ENCODE measurements around the gene POU2AF3.

DNA sequence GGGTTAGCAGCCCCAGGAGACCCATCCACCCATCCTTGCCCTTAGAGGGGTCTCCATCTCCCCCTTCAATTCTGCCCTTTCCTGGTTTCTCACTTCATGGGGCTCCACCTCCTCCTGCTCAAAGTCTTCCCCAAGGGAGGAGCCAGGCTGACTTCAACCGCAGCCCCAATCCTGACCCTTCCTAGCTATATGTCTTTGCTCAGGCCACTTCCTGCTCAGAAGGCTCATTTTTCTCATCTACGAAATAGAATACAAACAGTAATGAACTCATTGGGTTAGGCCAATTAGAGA lies 56.2 kb downstream of the POU2AF3 start:
- TF ChIP-seq, protein P1, sequence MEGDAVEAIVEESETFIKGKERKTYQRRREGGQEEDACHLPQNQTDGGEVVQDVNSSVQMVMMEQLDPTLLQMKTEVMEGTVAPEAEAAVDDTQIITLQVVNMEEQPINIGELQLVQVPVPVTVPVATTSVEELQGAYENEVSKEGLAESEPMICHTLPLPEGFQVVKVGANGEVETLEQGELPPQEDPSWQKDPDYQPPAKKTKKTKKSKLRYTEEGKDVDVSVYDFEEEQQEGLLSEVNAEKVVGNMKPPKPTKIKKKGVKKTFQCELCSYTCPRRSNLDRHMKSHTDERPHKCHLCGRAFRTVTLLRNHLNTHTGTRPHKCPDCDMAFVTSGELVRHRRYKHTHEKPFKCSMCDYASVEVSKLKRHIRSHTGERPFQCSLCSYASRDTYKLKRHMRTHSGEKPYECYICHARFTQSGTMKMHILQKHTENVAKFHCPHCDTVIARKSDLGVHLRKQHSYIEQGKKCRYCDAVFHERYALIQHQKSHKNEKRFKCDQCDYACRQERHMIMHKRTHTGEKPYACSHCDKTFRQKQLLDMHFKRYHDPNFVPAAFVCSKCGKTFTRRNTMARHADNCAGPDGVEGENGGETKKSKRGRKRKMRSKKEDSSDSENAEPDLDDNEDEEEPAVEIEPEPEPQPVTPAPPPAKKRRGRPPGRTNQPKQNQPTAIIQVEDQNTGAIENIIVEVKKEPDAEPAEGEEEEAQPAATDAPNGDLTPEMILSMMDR (conservative IDR thresholded peaks at IDR 0.05; ENCODE audit: low read length): no peak
- TF ChIP-seq EZH2phosphoT487 (IDR thresholded peaks at IDR 0.05; ENCODE audit: borderline replicate concordance): no peak

Measured in Loucy (cell line).